NCI-H2107 (cell line): ENCODE data around the gene KRT31.
"Not testable (repeated sequence)": the region's sequence is repeated elsewhere in the genome, so short reads cannot be mapped to it uniquely, and the experiment has no call there.

Experiments
- DNase-seq: peaks from one replicate; lab custom pipeline; 2025; lab: John Stamatoyannopoulos, UW

The KRT31 gene

DNA sequence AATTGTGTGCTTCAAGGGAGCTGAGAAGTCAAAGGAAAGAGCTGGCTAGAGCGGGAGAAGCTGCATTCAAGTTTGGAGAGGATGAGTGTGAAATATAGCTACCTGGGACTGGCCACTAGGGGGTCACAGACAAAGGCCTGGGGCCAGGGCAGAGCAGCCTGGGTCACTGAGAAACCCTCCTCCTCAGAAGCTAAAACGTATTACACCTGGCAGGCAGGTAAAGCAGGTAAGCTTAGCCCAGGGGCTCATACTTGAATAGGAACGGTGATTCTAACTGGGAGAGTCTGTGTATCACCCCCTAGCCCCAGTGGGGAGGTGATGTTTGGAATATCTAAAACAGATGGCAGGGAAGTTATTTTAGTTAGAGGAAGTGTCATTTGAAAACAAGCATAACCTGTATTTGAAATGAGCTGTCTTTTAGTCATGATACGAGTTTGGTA lies 20.2 kb upstream of the KRT31 start:
- DNase-seq, result no peak

DNA sequence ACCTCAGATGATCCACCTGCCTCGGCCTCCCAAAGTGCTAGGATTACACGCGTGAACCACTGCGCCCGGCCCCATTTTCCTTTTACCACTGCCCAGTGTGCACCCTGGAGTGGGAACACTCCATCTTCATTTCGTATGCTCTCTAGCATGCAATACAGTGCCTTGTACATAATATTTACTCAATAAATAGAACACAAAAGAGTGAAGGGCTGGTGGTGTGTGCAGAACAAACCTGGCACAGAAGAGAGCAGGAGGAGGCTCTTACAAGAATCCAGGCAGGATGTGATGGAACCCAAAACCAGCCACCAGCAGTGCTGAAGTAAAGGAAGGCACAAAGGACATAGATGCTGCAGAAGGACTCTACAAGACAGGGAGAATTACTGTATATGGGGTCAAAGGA lies 19.7 kb upstream of the KRT31 start:
- no peak for DNase-seq

DNA sequence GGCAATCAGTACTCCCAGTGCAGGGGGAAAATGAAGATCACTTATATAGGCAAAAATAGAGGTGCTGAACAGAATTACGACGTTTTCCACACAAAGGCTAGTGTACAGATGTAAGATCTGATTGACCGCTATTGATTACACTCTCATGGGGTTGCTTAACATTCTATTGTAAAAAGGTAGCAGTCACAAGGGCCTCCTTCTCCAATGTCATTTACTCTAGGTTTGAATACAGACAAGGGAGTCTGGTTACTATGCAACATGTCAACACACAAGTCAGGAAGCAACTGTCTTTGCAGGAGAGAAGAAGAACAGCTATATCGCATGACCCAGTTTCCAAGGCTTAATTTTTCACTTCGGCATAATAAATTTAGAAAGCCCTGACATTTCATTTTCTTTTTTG lies 19.1 kb upstream of the KRT31 start:
- DNase-seq, result no peak

DNA sequence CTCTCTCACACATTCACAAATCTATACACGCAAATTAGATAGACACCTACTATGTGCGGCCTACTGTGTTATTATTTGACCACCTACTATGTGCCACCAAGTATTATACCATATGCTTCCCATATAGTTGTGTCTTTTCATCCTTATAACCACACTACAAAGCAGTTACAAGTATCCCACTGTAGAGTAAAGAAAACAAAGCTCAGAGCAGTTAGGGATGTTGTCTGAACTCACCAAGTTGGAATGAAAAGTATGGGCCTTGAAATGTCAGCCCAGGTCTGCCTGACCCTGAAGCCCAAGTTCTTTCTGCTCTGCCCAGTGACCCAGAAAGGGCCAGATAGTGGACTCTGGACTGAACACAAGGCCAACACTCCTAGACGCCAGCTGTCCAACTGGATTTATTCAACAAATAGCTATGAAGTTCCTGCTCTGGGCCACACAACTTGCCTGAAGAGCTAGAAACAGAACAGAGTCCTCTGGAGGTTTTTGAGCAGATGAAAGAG lies 18.5 kb upstream of the KRT31 start:
- no peak for DNase-seq

DNA sequence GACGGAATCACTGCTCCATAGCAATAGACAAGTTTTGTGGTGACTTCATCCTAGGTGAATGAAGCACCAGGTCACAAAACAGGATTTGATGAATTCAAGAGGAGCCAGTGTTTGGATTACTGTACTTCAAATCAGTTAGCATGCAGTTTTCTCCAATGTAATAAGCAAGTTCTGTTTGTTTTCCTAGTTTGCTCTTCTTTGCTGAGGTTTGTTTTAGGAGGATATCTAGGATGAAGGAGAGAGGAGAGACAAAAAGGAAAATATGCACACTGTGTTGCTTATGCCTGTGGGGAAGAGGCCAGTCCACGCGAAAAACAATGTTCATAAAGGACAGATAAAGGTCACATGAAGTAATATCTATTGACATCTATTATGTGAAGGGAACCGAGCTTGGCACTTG lies 18.0 kb upstream of the KRT31 start:
- DNase-seq, result no peak

DNA sequence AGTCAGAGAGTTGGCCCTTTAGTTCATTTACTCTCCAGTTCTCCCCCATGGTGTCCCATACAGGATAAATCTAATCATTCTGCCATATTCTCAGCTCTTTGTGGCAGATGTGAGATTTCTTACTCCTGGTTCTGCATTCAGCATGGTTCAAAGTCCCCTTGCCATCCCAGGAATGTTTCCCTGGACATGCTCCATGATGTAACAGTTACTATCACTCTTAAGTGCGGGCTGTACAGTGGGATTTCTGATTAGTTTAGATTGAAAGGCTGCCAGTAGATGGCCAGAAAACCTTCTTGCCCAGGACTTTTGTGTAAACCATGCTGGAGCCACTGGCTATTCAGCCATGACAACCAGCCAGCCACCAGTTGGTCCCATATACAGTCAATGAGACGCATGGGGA lies 16.6 kb upstream of the KRT31 start:
- DNase-seq, result no peak

DNA sequence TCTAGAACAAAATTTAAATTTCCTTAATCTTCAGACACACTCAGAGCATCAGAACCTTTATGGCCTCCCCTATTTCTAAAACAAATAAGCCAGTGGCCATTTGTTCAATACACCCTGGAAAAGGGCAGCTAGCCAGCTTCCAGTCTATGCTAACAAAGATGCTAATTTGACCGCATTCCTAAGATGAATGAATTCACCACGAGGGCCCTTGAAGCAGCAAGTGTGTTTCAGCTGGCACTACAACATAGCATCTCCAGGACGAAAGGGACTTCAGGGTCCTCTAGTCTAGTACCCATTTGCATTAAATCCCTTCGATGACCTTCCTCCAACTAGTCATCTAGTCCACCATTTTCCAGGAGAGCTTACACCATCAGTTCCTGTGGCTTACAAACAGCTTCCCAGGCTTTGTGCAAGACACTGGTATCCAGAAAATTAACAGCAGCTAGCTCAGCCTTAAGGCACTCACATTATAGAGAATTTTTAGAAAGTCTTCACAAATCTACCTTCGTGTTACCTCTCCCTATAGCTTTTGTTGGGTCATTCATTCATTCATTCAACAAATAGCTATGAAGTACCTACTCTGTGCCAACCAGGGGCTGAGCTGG lies 16.0 kb upstream of the KRT31 start:
- DNase-seq, result no peak

DNA sequence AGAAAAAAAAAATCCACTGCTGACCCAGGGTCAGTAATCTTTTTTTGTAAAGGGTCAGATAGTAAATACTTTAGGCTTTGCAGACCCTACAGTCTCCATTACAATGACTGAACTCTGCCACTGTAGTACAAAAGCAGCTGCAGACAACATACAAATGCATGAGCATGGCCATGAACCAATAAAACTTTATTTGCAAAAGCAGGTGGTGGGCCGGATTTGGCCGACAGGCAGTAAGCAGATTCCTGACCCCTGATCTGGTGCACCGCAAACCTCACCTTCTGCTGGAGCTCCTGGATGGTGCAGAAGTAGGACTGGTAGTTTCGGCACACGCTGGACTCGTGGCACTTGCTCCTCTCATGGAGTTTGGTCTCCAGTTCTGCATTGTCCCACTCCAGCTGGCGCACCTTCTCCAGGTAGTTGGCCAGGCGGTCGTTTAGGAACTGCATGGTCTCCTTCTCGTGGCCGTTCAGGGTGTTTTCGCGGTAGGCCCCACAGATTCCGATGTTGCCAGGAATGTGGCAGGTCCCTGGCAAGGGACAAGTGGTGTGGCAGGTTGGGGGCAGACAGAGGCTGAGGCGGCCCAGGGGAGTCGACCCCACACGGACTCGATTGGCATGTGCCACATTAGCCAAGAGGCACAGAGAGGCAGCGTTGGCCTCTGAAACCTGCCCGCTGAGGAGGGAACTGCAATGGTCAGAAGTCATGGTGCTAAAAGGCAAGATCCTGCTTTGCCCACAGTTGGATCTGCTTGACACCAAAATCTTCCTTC lies 13.8 kb upstream of the KRT31 start:
- DNase-seq, result no peak

DNA sequence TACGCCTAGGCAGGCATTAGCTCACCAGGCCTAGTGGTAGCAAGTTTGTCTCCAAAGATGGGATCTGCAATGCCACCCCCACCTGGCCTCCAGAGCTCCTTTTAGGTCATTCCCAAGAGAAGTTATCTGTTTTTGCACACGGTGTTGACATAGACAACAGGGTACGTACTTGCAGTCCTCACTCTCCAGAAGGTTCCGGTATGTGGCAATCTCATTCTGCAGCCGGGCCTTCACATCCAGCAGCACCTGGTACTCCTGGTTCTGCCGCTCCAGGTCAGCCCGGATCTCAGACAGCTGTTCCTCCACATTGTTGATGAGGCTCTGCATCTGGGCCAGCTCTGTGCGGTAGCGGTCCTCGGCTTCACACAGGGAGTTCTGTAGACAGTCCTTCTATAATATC lies 9.8 kb upstream of the KRT31 start:
- DNase-seq, result no peak

DNA sequence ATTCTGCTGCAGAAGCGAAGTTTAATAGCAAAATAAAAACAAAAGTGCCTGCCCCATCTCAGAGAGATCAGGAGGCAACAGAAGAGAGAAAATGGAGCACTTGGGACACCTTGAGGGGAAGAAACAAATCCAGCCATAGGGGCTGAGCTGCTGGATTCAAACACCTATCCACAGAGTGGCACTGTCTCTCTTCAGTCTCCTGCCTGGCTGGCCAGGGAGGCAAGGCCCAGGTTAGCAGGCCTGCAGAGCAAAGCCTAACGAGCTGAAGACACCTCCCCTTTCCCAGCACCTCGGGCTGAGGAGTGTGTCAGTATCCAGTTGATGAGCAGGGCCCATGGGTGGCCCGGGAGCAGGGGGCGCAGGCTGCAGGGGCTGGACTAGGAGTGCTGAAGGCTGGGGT lies 8.8 kb upstream of the KRT31 start:
- DNase-seq, result no peak

DNA sequence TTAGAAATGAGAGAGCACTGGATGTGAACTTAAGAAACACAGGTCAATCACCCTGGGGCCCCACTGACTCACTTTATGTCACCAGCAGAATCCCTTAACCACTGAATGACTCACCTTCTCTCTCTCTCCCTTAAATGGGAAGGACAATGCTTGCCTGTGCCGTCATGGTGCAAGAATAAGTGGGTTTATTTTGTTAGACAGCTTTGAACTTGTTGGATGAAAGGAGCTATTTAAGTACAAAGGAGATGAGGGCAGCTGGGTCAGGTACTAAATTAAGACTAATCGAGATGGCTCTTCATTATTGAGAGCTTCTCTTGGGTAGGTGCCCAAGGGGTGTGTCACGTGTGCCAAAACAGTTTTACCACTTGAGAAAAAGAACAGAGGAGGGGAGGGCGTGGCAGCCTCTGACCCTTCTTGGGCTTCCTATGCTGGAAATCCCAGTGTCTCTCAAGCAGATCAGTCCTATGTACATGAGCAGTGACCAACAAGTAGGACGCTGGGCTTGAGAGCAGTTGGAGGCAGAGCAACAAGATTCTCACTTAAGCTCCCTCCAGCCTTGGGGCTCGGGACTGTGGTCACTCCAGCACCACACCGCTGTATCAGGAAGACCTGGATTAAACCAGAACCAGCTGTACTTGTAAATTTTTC lies 6.7 kb upstream of the KRT31 start:
- no peak for DNase-seq

DNA sequence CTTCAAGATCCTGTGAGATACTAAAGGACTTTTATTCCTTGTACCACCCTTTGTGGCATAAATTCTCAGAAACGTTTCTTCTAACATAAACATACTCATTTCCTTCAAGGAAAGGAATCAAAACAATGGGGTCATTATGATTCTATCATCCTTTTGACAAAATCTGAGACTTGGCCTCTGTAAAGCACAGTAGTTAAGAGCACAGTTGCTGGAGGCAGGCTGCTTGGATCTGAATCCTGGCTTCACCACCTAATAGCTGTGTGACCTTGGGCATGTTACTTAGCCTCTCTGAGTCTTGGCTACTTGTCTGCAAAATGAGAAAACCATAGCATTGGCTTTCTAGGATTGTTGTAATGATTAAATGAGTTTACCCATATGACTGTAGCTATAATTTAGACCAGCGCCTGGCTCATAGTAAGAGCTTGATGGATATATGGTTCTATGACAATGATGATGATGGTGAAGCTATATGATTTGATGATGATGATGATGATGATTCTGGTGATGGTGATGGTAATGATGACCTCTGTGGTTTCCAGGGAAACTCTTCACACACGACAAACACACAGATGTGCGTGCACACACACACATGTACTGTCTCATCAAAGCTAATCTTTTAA lies 6.1 kb upstream of the KRT31 start:
- DNase-seq, result no peak

DNA sequence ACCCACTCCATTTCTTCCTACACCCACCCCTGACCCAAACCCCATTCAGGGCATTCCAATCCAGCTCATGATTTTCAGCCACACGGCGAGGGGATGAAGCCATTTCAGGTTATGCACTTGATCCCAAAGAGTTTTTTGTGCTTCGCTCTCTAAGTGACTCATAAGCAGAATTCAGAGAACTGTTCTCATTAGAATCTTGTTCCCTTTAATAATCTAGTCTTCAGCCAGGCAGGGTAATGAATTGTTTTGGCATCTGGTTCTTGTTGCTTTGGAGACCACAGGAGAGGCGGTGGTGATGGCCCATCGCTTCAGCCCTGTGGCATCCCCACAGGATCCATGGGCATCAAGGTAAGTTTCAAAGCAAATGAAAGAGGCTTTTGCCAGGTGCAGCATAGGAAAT lies 4.8 kb upstream of the KRT31 start:
- DNase-seq, result no peak

DNA sequence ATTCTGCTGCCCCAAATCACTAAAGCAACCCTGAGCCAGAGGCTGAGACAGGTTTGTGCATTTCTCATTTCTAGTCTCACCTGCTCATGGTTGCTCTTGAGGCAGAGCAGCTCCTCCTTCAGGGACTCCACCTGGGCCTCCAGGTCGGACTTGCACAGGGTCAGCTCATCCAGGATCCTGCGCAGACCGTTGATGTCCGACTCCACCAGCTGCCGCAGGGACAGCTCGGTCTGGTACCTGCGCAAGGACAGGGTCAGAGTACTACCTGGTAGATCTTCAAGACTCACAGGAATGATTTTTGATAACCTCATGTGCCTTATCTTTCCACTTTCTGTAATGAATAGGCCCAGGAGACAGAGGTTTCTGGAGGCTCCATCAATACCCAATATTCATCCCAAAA lies 1.1 kb downstream of the KRT31 start:
- DNase-seq, result no peak

DNA sequence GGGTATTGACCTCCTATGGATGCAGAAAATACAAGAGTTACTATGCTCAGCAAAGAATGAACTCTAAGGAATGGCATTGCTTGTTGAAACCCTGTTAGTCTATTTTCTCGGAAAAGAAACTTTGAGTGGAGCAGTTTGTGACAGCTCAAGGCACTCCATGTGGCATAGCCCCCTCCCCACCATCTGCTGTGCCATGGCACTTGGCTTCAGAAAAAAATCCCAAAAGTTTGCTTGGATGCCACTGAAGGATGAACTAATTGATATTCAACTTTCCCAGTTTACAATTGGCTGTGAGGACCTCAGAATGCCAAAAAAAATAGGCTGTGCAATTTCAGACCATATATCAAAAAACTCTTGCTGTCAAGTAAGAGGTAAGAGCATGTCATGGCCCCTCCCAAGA lies 1.8 kb downstream of the KRT31 start:
- no peak for DNase-seq

DNA sequence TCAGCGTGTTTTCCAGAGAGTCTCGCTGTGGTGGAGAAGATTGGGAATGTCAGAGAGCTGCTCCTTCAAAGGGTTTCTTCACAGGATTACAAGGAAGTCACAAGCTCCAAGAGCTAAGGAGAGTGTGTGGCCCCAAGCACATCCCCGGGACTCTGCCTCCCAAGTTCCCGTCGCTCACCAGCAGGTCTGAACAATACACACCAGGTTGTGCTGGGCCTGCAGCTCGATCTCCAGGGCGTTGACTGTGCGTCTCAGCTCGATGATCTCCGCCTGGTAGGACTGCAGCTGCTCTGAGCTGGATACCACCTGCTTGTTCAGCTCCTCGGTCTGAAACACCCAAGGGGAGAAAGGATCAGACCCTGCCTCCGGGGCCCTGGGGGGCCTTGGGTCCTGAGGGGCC lies 2.4 kb downstream of the KRT31 start:
- not testable (repeated sequence) for DNase-seq

DNA sequence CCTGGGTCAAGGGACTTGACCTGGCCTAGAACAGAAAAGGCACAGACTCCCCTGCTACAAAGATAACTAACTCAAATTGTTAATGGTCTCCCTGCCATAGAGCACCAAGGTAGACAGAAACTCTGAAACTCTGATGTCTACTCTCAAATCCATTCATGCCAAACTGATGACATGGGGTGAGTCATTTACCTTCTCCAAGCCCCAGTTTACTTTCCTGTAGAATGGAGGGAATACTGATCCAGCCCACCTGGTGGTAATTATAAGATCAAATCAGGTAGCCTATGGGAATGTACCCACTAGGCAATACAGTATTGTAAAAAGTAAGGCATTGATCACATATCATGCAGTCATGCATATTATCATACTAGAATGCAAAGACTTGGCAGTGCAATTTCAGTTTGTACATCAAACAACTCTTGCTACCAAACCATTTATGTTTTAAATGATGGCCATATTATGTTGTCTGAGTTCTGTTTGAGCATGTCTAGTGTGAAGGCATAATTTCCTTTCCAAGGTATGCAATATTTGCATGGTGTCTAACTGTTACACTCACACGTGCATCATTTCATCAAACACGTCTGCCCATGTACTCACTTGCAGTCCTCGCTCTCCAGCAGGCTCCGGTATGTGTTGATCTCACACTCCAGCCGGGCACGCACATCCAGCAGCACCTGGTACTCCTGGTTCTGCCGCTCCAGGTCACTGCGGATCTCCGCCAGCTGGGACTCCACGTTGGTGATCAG lies 3.0 kb downstream of the KRT31 start:
- DNase-seq, result no peak

DNA sequence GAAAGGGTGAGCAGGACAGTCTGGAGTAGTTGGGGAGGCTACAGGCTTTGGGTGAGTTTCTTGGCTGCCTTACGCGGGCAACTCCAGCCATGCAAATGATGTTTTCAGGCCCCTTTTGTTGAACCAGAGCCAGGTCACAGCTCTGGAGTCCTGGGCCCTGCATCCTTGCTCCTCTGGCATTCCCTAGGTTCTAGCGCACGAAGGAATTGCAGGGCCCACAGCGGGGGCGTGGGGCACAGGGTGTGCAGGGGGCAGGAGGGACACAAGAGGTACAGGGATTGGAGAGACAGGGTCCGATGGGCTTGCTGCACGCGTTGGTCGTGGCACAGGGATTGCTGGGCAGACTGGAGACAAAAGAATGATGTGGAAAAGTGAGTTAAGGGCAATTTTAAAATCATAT lies 3.6 kb downstream of the KRT31 start:
- no peak for DNase-seq

DNA sequence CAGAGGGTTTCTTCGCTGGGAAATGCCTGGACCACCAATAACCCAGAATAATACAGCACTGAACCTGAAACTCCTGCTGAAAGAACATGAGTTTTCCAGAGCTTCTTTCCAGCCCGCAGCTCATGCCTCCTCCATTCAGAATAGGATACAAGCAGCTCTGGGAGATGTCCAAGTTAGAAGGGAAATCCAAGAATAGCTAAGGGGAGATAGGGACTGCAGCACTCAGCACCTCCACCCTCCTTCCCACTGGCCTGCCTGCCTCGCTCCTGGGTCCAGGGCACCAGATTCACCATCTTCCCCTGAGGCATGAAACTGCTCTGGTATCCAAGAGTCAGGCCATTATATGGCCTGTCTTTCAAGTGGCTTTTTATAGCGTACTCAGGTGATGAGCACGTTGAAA lies 4.1 kb downstream of the KRT31 start:
- no peak for DNase-seq

DNA sequence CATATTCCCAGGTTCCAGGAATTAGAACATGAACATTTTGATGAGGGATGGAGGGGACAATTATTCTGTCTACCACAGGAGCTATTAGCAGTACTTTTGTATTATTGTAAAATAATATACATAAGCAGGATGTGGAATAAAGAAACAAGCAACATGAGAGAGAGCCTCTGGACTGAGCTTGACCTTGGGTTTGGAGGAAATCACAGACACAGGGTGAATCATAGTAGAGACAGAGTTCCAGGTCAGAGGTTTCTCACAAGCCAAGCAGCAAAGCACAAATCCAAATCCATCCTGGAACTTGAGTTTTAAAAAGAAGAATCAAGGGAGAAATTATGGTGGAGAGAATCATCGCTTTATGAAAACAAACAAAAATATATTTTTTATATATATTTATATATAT lies 5.1 kb downstream of the KRT31 start:
- no peak for DNase-seq

DNA sequence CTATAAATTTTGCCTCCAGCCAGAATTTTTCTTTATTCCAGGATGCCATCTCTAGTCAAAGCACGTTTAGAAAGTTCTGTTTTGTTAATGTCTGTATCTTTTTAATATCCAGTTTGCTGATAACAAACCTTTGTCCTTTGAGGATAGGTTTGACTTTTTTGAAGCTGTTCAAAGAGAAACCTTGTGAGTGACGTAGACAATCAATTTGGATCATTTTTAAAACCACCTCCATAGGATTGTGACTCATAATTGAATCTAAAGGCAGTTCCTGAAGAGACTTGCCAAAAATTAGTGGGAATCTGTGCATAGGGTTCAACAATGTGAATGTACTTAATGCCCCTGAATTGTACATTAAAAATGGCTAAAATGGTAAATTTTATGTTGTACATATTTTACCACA lies 5.9 kb downstream of the KRT31 start:
- no peak for DNase-seq

DNA sequence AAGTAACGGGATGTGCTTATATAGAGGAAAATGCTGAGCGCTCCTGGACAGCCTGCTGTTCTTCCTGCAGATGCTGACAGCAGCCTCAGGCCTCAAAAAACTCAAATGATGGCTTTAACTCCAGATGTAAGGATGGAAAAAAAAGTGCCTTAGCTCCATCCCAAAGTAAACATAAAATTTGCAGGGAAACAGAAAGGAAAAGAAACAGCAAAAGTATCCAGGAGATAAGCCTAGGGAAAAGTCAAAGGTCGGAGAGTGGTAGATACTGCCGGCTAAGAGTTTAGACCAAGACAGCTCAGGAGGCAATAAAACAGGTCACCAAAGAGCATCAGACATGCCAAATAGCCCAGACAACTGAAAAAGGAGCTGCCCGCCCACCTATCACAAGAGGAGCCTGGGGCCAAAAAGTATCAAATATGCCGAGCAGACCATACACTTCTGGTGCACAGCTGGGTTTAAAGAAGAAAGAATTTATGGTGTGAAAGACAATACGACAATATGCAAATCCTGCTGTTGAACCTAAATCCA lies 6.9 kb downstream of the KRT31 start:
- DNase-seq, result no peak
